ENCODE results near the gene SCYL3.

Gene SCYL3

DNA sequence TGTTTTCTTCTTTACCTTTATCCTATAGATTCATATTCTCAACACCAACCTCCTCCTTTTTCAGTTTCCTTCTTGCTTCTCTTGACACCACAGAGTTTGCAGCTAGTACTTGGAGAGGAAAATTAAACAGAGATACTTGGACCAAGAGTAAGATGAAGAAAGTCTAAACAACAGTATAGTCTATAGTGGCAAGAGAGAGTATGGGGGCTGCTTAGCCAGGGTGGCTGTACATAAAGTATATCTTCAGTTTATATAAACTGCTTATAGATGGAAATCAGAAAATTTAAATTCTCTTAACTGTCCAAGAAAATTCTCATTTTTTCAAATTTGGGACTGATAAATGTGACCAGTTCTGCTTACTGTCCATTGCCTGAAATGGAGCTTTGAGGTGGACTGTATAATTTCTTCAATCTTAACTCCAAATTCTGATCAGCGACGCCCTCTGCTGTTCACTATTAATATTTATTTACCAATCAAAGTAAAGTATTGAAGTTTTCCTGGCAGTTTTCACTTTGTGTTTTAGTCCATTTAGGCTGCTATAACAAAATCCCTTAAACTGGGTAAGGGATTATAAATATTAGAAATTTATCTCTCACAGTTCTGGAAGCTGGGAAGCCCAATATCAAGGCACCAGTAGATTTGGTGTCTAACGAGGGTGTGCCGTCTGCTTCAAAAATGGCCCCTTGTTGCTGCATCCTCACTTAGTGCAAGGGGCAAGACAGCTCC, 84.2 kb downstream of the SCYL3 start:
- no peak for DNase-seq

DNA sequence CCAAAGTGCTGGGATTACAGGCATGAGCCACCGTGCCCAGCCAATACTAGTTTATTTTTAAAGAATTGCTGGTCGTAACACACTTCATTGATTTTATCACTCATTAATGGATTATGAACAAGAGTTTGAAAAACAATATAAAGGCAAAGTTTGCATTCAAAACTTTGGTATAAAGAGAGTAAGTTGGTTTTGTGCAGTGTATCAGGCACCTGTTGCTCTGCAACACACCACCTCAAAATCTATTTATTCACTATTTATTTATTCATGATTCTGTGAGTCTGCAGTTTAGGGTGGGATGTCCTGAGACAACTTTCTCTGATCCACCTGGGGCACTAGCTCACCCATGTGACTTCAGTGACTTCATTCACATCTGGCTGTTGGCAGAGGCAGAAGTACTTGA, 88.8 kb downstream of the SCYL3 start:
- DNase-seq = no peak

DNA sequence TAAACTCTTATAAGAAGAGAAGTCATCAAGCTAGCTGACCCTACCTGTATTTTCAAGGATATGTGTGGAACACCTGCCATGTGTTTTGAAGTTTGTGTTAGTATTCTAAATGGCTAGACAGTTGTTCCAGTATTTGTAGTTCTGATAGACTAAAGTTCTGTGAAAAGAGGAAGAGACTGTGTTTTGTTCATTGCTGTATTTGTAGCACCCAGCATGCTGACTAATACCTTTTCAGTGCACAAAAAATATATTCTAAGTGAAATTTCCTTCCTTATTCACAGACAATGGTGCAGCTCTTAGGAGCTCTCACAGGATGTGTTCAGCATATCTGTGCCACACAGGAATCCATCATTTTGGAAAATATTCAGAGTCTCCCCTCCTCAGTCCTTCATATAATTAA, 90.8 kb downstream of the SCYL3 start:
- DNase-seq = no peak
